Lower lobe of right lung (tissue), 2 donors: Measurements from ENCODE around the gene MGAT4B. TPM values are rescaled to one million over a fixed set of nuclear protein-coding genes. Genes with fewer than 3 reads are reported as not detected.

Experiments
- ATAC-seq, 2 donors: fragments of 200-7000 bp; cut with Tn5 transposase; one replicate each; pipeline ENCODE4 v1.9.1; 2020 to 2022; ENCODE audit warnings: mild to moderate bottlenecking in 2 of 2, moderate library complexity in 2 of 2
- DNase-seq: peaks from one replicate; pipeline ENCODE4 v3.0.0-alpha.2; 2020
- H3K27ac ChIP-seq: fragments of 200-600 bp; one replicate; pipeline ENCODE4 v1.8.0; 2022
- H3K27me3 ChIP-seq: fragments of 200-600 bp; one replicate; pipeline ENCODE4 v1.8.0; 2022; ENCODE audit warnings: low read depth
- H3K36me3 ChIP-seq: fragments of 200-600 bp; one replicate; pipeline ENCODE4 v1.8.0; 2022; ENCODE audit warnings: mild to moderate bottlenecking
- H3K4me1 ChIP-seq: fragments of 200-600 bp; one replicate; pipeline ENCODE4 v1.8.0; 2022
- H3K4me3 ChIP-seq: fragments of 200-600 bp; one replicate; pipeline ENCODE4 v1.8.0; 2022; ENCODE audit warnings: mild to moderate bottlenecking
- H3K9me3 ChIP-seq: fragments of 200-600 bp; one replicate; pipeline ENCODE4 v1.8.0; 2022
- intact Hi-C: fragments of 100-400 bp; cut with DNase I; formaldehyde crosslinking; loops from one replicate; pipeline ENCODE4 v1.11.0; 2022
- total RNA-seq: library from RNA; stranded (reverse); fragmentation: NEBNext Ultra II Directional; extraction: Animal tissue kit (Norgen Biotek cat#: 25700); gene quantifications from one replicate; pipeline ENCODE4 v1.2.1, GENCODE V29; 2021
- TF ChIP-seq, protein P1 (sequence below): fragments of 200-600 bp; IDR thresholded peaks from one replicate; pipeline ENCODE4 v1.8.0; 2022; ENCODE audit warnings: antibody characterized with exemption, mild to moderate bottlenecking
- donor health status: DM: no; HTN: yes; CAD: no; lungs with severe emphysema.

The MGAT4B gene
- total RNA-seq, 1 donor from 2014 or later, result 105 TPM

DNA sequence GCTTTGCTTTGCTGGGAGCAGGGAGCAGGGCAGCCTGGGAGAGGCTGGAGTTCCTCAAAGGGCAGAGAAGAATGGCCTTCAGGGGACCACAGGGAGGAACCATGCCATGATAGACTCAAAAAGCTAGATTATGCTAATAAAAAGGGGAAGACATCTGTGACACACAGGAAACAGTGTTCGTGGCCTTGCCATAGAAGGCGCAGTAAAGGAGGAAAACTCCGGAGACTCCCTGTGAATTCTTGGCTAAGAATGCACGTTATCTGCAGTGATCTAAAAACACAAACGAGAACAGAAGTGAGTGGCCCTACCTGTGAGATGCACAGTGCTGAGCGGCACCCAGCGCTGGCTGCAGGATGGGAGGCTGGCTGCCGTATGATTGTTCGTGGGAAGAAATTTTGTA is 28.8 kb downstream of the MGAT4B start:
- peak in 1 of 2 donors; percentile 20 for ATAC-seq
- Histone ChIP-seq H3K4me3 (no peak overlapping the region), H3K36me3 (peaks cover 76% of the 10 kb centered on the region), H3K9me3 (no peaks in the 10 kb centered on the region), H3K27ac (no peak overlapping the region), H3K4me1 (peaks cover 14% of the 10 kb centered on the region), H3K27me3 (no peaks in the 10 kb centered on the region)
- DNase-seq, result no peak
- TF ChIP-seq, protein P1, sequence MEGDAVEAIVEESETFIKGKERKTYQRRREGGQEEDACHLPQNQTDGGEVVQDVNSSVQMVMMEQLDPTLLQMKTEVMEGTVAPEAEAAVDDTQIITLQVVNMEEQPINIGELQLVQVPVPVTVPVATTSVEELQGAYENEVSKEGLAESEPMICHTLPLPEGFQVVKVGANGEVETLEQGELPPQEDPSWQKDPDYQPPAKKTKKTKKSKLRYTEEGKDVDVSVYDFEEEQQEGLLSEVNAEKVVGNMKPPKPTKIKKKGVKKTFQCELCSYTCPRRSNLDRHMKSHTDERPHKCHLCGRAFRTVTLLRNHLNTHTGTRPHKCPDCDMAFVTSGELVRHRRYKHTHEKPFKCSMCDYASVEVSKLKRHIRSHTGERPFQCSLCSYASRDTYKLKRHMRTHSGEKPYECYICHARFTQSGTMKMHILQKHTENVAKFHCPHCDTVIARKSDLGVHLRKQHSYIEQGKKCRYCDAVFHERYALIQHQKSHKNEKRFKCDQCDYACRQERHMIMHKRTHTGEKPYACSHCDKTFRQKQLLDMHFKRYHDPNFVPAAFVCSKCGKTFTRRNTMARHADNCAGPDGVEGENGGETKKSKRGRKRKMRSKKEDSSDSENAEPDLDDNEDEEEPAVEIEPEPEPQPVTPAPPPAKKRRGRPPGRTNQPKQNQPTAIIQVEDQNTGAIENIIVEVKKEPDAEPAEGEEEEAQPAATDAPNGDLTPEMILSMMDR, result no peak
- intact Hi-C loops, result no loop called here

DNA sequence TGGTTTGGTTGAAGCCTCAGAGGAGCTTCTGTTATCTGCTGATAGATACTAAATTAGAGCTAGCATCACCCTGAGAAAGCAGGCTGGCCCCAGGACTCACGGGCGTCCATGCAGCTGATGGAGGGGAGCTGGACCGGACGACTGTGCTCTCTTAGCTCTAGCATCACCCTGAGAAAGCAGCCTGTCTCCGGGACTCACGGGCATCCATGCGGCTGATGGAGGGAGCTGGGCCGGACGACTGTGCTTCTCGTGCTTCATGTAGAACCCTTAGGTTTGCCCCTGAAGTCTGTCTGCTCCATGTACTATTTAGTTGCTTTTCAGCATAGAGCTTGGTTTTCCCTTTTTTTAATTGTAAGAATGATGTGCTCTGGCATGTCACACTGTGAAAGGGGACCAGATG is 29.2 kb downstream of the MGAT4B start:
- H3K27ac ChIP-seq, result no peak overlapping the region
- H3K27me3 ChIP-seq, result no peaks in the 10 kb centered on the region
- no peak for DNase-seq
- intact Hi-C loops, result no loop called here
- peaks cover 81% of the 10 kb centered on the region for H3K36me3 ChIP-seq
- H3K4me3 ChIP-seq, result no peak overlapping the region
- ATAC-seq, result no peak
- TF ChIP-seq, protein P1, result no peak
- no peaks in the 10 kb centered on the region for H3K9me3 ChIP-seq
- H3K4me1 ChIP-seq, result peaks cover 14% of the 10 kb centered on the region

DNA sequence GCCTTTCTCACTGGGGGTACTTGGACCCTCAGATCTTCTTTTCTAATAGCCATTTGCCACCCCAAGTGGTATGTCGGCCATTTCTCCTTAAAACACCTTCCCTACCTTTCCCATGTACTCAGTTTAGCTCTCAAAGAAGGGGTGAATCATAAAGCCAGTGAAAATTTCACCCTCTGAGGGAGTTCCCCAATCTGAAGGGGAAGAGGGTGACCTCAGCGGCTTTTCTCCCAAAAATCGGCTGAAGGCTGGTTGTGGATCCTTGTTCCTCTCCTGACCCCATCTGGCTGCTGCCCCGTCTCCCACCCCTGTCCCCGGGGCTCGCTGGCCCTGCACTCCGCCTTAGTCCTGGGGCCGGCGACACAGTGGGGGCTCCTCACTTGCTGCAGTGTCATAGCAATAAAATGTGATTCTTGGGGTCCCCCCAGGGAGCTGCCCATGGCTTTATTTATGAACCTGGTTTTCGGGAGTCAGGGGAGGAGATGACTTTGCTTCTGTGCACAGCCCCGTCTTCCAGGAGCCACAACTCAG is 30.2 kb downstream of the MGAT4B start:
- Histone ChIP-seq H3K27me3 (no peaks in the 10 kb centered on the region), H3K27ac (no peak overlapping the region), H3K4me1 (peaks cover 14% of the 10 kb centered on the region), H3K9me3 (no peaks in the 10 kb centered on the region), H3K4me3 (no peak overlapping the region), H3K36me3 (peaks cover 88% of the 10 kb centered on the region)
- ATAC-seq, result no peak
- TF ChIP-seq, protein P1, result no peak
- no peak for DNase-seq
- intact Hi-C loops, result no loop called here

DNA sequence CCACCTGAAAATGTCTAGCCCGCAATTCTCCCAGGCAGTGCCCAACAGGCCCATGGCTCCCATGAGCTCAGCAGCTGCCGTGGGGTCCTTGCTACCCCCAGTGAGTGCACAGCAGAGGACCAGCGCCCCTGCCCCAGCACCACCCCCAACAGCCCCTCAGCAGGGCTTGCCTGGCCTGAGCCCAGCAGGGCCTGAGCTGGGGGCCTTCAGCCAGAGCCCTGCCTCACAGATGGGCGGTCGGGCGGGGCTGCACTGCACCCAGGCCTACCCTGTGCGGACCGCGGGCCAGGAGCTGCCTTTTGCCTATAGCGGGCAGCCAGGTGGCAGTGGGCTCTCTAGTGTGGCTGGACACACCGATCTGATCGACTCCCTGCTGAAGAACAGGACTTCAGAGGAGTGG is 32.2 kb downstream of the MGAT4B start:
- H3K4me3 ChIP-seq, result no peak overlapping the region
- intact Hi-C loops, result no loop called here
- H3K27ac ChIP-seq, result no peak overlapping the region
- TF ChIP-seq, protein P1, result no peak
- no peaks in the 10 kb centered on the region for H3K27me3 ChIP-seq
- H3K9me3 ChIP-seq, result no peaks in the 10 kb centered on the region
- H3K4me1 ChIP-seq, result peaks cover 10% of the 10 kb centered on the region
- ATAC-seq, result peak in 1 of 2 donors; percentile 24
- DNase-seq, result no peak
- H3K36me3 ChIP-seq, result peaks cover 96% of the 10 kb centered on the region

DNA sequence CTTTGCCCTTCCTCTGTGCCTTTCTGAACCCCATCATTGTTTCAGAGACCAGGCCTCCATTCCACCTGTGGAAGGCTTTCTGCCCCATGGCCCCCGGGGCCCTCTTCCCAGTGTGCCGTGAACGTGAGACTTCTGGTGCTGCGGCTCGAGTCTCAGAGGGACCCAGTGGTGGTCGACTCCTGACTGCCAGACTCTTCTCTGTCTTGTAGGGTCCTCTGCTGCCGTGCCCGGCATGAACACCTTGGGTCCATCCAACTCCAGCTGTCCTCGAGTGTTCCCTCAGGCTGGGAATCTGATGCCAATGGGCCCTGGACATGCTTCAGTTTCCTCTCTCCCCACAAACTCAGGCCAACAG is 33.0 kb downstream of the MGAT4B start:
- H3K36me3 ChIP-seq, result peaks cover 99% of the 10 kb centered on the region

More for the DNA sequence above, 33.0 kb downstream of the MGAT4B start:
- Histone ChIP-seq H3K4me1 (peaks cover 17% of the 10 kb centered on the region), H3K27me3 (no peaks in the 10 kb centered on the region), H3K4me3 (no peak overlapping the region), H3K9me3 (no peaks in the 10 kb centered on the region), H3K27ac (no peak overlapping the region)
- DNase-seq, result no peak
- TF ChIP-seq, protein P1, result no peak
- ATAC-seq, result no peak
- intact Hi-C loops, result no loop called here
